SU-DHL-6 (cell line): Measurements from ENCODE around the gene KRTAP5-2.

ENCODE experiments used
- CTCF ChIP-seq: fragments of 200-600 bp; sonication (generic); IDR thresholded peaks from one replicate; pipeline ENCODE4 v1.5.1; 2017; ENCODE audit warnings: antibody characterized with exemption, mild to moderate bottlenecking, low read length, moderate library complexity; ENCODE audit not compliant: insufficient read depth, poor library complexity, severe bottlenecking
- EZH2phosphoT487 ChIP-seq: fragments of 200-600 bp; sonication (generic), shearing (Covaris generic); conservative IDR thresholded peaks from 2 replicates; pipeline ENCODE4 v1.6.1; 2018; ENCODE audit warnings: mild to moderate bottlenecking, antibody characterized with exemption, low read length, moderate library complexity, mixed read lengths

- no peak for TF ChIP-seq CTCF
- TF ChIP-seq EZH2phosphoT487 = no peak
Observed at GRCh38 chr11:1636291-1636950, 38.3 kb upstream of the KRTAP5-2 start.
